Measurements from ENCODE around the gene ALDH1A2. TPM values are rescaled to one million over a fixed set of nuclear protein-coding genes. Genes with fewer than 3 reads are reported as not detected.

The ALDH1A2 gene
- polyA plus RNA-seq, 1 of the 3 experiments (the other 2 are of a cell fraction) = not detected

DNA sequence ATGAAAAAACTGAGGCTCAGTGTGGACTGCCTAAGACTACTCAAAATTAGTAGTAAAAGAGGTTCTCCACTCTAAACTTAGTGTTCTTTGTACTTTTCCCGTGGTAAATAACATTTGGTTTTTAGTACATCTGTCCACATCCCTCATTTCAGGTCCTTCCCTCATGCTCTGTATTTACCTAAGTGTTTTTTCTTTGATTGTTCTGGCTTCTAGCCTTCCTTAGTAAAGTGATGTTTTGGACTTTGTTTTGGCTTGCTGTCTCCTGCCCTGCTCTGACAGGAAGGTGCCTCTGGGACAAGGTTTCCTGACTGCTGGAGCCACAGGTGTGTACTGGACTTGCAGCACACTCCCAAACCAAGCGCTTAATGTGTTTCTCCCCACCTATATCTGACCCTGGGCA is 29.9 kb upstream of the ALDH1A2 start:
- Histone ChIP-seq H3K27ac (ENCODE audit: low read depth in 2 of 2, low read length in 1 of 2) (no peak overlapping the region), H3K4me1 (ENCODE audit: control insufficient read depth in 1 of 2, insufficient read depth in 2 of 2, low read depth in 1 of 2, low read length in 1 of 2) (no peaks in the 10 kb centered on the region), H3K4me2 (no peak overlapping the region), H4K20me1 (ENCODE audit: insufficient read depth) (no peaks in the 10 kb centered on the region), H2AFZ (ENCODE audit: low read depth) (no peak overlapping the region), H3K27me3 (ENCODE audit: insufficient read depth) (no peaks in the 10 kb centered on the region), H3K79me2 (ENCODE audit: insufficient read depth) (no peaks in the 10 kb centered on the region), H3K9ac (no peak overlapping the region), H3K4me3 (ENCODE audit: low read depth in 2 of 2, low read length in 1 of 2) (no peak overlapping the region), H3K9me2 (no peaks in the 10 kb centered on the region), H3F3A (replicated peaks; ENCODE audit: insufficient read depth) (no peaks in the 10 kb centered on the region), H3K9me3 (no peaks in the 10 kb centered on the region), H3K36me3 (replicated peaks in 1 of 2; ENCODE audit: control insufficient read depth in 1 of 2, insufficient read depth in 2 of 2, low read length in 1 of 2) (no peaks in the 10 kb centered on the region)
- ChIA-PET CTCF (no interaction called here), POLR2A (no interaction called here)
- DNase-seq = no peak
- 32% methylated on average over 2 of the region's 2 CpGs for WGBS (ENCODE audit: low lambda C conversion rate)
- TF ChIP-seq, protein P1, sequence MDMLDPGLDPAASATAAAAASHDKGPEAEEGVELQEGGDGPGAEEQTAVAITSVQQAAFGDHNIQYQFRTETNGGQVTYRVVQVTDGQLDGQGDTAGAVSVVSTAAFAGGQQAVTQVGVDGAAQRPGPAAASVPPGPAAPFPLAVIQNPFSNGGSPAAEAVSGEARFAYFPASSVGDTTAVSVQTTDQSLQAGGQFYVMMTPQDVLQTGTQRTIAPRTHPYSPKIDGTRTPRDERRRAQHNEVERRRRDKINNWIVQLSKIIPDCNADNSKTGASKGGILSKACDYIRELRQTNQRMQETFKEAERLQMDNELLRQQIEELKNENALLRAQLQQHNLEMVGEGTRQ (IDR thresholded peaks at IDR 0.05; ENCODE audit: borderline replicate concordance, low read depth, low read length) = no peak
- no peak for TF ChIP-seq NRF1 (IDR thresholded peaks at IDR 0.05; ENCODE audit: low read depth, low read length)
- TF ChIP-seq, protein P2, sequence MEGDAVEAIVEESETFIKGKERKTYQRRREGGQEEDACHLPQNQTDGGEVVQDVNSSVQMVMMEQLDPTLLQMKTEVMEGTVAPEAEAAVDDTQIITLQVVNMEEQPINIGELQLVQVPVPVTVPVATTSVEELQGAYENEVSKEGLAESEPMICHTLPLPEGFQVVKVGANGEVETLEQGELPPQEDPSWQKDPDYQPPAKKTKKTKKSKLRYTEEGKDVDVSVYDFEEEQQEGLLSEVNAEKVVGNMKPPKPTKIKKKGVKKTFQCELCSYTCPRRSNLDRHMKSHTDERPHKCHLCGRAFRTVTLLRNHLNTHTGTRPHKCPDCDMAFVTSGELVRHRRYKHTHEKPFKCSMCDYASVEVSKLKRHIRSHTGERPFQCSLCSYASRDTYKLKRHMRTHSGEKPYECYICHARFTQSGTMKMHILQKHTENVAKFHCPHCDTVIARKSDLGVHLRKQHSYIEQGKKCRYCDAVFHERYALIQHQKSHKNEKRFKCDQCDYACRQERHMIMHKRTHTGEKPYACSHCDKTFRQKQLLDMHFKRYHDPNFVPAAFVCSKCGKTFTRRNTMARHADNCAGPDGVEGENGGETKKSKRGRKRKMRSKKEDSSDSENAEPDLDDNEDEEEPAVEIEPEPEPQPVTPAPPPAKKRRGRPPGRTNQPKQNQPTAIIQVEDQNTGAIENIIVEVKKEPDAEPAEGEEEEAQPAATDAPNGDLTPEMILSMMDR (IDR thresholded peaks at IDR 0.05) = no peak
- TF ChIP-seq, protein P3, sequence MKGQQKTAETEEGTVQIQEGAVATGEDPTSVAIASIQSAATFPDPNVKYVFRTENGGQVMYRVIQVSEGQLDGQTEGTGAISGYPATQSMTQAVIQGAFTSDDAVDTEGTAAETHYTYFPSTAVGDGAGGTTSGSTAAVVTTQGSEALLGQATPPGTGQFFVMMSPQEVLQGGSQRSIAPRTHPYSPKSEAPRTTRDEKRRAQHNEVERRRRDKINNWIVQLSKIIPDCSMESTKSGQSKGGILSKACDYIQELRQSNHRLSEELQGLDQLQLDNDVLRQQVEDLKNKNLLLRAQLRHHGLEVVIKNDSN (IDR thresholded peaks at IDR 0.05; ENCODE audit: borderline replicate concordance, low read depth) = no peak
- no peak for TF ChIP-seq RXRA (IDR thresholded peaks at IDR 0.05; ENCODE audit: borderline replicate concordance, low read depth)
- no peak for TF ChIP-seq FOSL2 (IDR thresholded peaks at IDR 0.05; ENCODE audit: borderline replicate concordance, low read depth)
- TF ChIP-seq, protein P4, sequence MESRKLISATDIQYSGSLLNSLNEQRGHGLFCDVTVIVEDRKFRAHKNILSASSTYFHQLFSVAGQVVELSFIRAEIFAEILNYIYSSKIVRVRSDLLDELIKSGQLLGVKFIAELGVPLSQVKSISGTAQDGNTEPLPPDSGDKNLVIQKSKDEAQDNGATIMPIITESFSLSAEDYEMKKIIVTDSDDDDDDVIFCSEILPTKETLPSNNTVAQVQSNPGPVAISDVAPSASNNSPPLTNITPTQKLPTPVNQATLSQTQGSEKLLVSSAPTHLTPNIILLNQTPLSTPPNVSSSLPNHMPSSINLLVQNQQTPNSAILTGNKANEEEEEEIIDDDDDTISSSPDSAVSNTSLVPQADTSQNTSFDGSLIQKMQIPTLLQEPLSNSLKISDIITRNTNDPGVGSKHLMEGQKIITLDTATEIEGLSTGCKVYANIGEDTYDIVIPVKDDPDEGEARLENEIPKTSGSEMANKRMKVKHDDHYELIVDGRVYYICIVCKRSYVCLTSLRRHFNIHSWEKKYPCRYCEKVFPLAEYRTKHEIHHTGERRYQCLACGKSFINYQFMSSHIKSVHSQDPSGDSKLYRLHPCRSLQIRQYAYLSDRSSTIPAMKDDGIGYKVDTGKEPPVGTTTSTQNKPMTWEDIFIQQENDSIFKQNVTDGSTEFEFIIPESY (IDR thresholded peaks at IDR 0.05; ENCODE audit: borderline replicate concordance, low read depth) = no peak
- TF ChIP-seq, protein P5, sequence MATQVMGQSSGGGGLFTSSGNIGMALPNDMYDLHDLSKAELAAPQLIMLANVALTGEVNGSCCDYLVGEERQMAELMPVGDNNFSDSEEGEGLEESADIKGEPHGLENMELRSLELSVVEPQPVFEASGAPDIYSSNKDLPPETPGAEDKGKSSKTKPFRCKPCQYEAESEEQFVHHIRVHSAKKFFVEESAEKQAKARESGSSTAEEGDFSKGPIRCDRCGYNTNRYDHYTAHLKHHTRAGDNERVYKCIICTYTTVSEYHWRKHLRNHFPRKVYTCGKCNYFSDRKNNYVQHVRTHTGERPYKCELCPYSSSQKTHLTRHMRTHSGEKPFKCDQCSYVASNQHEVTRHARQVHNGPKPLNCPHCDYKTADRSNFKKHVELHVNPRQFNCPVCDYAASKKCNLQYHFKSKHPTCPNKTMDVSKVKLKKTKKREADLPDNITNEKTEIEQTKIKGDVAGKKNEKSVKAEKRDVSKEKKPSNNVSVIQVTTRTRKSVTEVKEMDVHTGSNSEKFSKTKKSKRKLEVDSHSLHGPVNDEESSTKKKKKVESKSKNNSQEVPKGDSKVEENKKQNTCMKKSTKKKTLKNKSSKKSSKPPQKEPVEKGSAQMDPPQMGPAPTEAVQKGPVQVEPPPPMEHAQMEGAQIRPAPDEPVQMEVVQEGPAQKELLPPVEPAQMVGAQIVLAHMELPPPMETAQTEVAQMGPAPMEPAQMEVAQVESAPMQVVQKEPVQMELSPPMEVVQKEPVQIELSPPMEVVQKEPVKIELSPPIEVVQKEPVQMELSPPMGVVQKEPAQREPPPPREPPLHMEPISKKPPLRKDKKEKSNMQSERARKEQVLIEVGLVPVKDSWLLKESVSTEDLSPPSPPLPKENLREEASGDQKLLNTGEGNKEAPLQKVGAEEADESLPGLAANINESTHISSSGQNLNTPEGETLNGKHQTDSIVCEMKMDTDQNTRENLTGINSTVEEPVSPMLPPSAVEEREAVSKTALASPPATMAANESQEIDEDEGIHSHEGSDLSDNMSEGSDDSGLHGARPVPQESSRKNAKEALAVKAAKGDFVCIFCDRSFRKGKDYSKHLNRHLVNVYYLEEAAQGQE (IDR thresholded peaks at IDR 0.05; ENCODE audit: low read depth, low read length) = no peak
- no peak for TF ChIP-seq TAF1 (IDR thresholded peaks at IDR 0.05; ENCODE audit: borderline replicate concordance, low read depth, low read length)
- no peak for TF ChIP-seq TCF12 (IDR thresholded peaks at IDR 0.05)
- no peak for TF ChIP-seq MXI1 (IDR thresholded peaks at IDR 0.05; ENCODE audit: low read depth, low read length)
- no peak for TF ChIP-seq EZH2phosphoT487 (IDR thresholded peaks at IDR 0.05; ENCODE audit: borderline replicate concordance, low read depth)
- no peak for TF ChIP-seq SMC3 (IDR thresholded peaks at IDR 0.05; ENCODE audit: low read depth, low read length)
